CD14-positive monocyte (primary cell): ENCODE data around the gene OPN4. TPM values are rescaled to one million over a fixed set of nuclear protein-coding genes. Genes with fewer than 3 reads are reported as not detected.
A peak's percentile ranks its signal among the peaks of the same experiment; 100 is the strongest.

ENCODE experiments used
- DNase-seq, 3 donors: peaks; one replicate each; pipeline ENCODE4 v3.0.0-alpha.2; 2011 to 2022
- H2AFZ ChIP-seq: 2 replicates; pipeline ENCODE4 v1.6.0; 2012; ENCODE audit warnings: mild to moderate bottlenecking, low read depth, low read length, inconsistent platforms; ENCODE audit not compliant: insufficient read depth, poor library complexity, severe bottlenecking
- H3K27ac ChIP-seq, 2 donors: 1 replicate in 1 of 2; 2 replicates in 1 of 2; pipeline ENCODE4 v1.5.1; 2012 to 2013; ENCODE audit warnings: low read length in 2 of 2, control low read depth in 1 of 2, inconsistent platforms in 1 of 2, low read depth in 1 of 2, mild to moderate bottlenecking in 1 of 2
- H3K27me3 ChIP-seq, 2 donors: one replicate each; pipeline versions ENCODE4 v1.6.0 to v1.6.1; 2011 to 2013; ENCODE audit warnings: low read length in 2 of 2; ENCODE audit not compliant: control insufficient read depth in 2 of 2, insufficient read depth in 2 of 2
- H3K36me3 ChIP-seq, 2 donors: replicated peaks in 1 of 2; 1 replicate in 1 of 2; 2 replicates in 1 of 2; pipeline versions ENCODE4 v1.5.1 to v1.6.1; 2012 to 2013; ENCODE audit warnings: low read length in 2 of 2, control low read depth in 1 of 2, inconsistent platforms in 1 of 2, mild to moderate bottlenecking in 1 of 2; ENCODE audit not compliant: insufficient read depth in 2 of 2, control insufficient read depth in 1 of 2
- H3K4me1 ChIP-seq, 2 donors: 1 replicate in 1 of 2; 2 replicates in 1 of 2; pipeline versions ENCODE4 v1.5.1 to v1.6.1; 2012 to 2013; ENCODE audit warnings: low read length in 2 of 2, control low read depth in 1 of 2, inconsistent platforms in 1 of 2, mild to moderate bottlenecking in 1 of 2, moderate library complexity in 1 of 2; ENCODE audit not compliant: insufficient read depth in 2 of 2, control insufficient read depth in 1 of 2
- H3K4me2 ChIP-seq: replicated peaks from 2 replicates; pipeline ENCODE3; 2012; ENCODE audit warnings: low read length, moderate library complexity, mild to moderate bottlenecking; ENCODE audit not compliant: poor library complexity, severe bottlenecking; ENCODE audit errors: extremely low read depth
- H3K4me3 ChIP-seq, 3 experiments: fragments of 200-600 bp in 1 of 3; sonication (generic) in 1 of 3; replicated peaks in 1 of 3; 1 replicate in 2 of 3; 2 replicates in 1 of 3; pipeline ENCODE4 v1.5.1; 2011 to 2013; ENCODE audit warnings: low read length in 3 of 3, mild to moderate bottlenecking in 3 of 3, control low read depth in 2 of 3, low read depth in 2 of 3, inconsistent platforms in 1 of 3, moderate library complexity in 1 of 3
- H3K79me2 ChIP-seq: 2 replicates; pipeline ENCODE4 v1.6.0; 2012; ENCODE audit warnings: mild to moderate bottlenecking, control low read depth, inconsistent platforms, low read length, moderate library complexity; ENCODE audit not compliant: insufficient read depth
- H3K9ac ChIP-seq: 2 replicates; pipeline ENCODE4 v1.6.0; 2017; ENCODE audit warnings: low read length, mild to moderate bottlenecking; ENCODE audit not compliant: insufficient read depth, poor library complexity, severe bottlenecking
- H3K9me3 ChIP-seq, 2 donors: replicated peaks in 1 of 2; 1 replicate in 1 of 2; 2 replicates in 1 of 2; pipeline versions ENCODE4 v1.5.1 to v1.6.1; 2012 to 2013; ENCODE audit warnings: low read length in 2 of 2, control low read depth in 1 of 2; ENCODE audit not compliant: control insufficient read depth in 1 of 2, insufficient read depth in 1 of 2
- H4K20me1 ChIP-seq: 2 replicates; pipeline ENCODE4 v1.6.0; 2012; ENCODE audit warnings: mild to moderate bottlenecking, low read length, control low read depth, moderate library complexity; ENCODE audit not compliant: insufficient read depth
- H3K27ac Mint-ChIP-seq, 7 donors: one replicate each; pipeline ENCODE4 v1.8.0; 2020; ENCODE audit warnings: mild to moderate bottlenecking in 7 of 7, mixed read lengths in 7 of 7, moderate library complexity in 6 of 7, inconsistent platforms in 2 of 7
- H3K27me3 Mint-ChIP-seq, 3 donors: one replicate each; pipeline ENCODE4 v1.8.0; 2021 to 2022; ENCODE audit warnings: low read depth in 3 of 3, mild to moderate bottlenecking in 3 of 3, mixed read lengths in 3 of 3, moderate library complexity in 3 of 3, inconsistent platforms in 1 of 3
- H3K36me3 Mint-ChIP-seq, 2 donors: one replicate each; pipeline ENCODE4 v1.8.0; 2020; ENCODE audit warnings: mixed read lengths in 2 of 2, inconsistent platforms in 1 of 2, mild to moderate bottlenecking in 1 of 2
- H3K4me1 Mint-ChIP-seq: one replicate; pipeline ENCODE4 v1.8.0; 2020; ENCODE audit warnings: mild to moderate bottlenecking, mixed read lengths
- H3K4me3 Mint-ChIP-seq, 2 donors: one replicate each; pipeline ENCODE4 v1.8.0; 2020; ENCODE audit warnings: mild to moderate bottlenecking in 2 of 2, mixed read lengths in 2 of 2, moderate library complexity in 1 of 2
- H3K9me3 Mint-ChIP-seq, 7 donors: one replicate each; pipeline ENCODE4 v1.8.0; 2020 to 2022; ENCODE audit warnings: mixed read lengths in 7 of 7, mild to moderate bottlenecking in 6 of 7, moderate library complexity in 6 of 7, inconsistent platforms in 2 of 7
- CTCF ChIP-seq: fragments of 200-600 bp; IDR thresholded peaks from one replicate; pipeline ENCODE4 v1.8.0; 2022; ENCODE audit warnings: antibody characterized with exemption, mild to moderate bottlenecking
- WGBS: methylation state at CpG from one replicate; pipeline ENCODE4 v1.1.5; 2013; ENCODE audit warnings: missing lambda C conversion rate; ENCODE audit not compliant: insufficient coverage; 5-methylcytosine and 5-hydroxymethylcytosine counted together
- intact Hi-C, 2 donors: fragments of 100-400 bp; cut with micrococcal nuclease; formaldehyde crosslinking; loops; one replicate each; pipeline versions ENCODE4 v1.15.0 to v1.15.1; 2023
- polyA plus RNA-seq, 3 donors: library from polyadenylated mRNA; depleted of rRNA in 1 of 3; unstranded in 2 of 3; stranded (reverse) in 1 of 3; fragments of 300-500 nt in 2 of 3; fragments of >200 nt in 1 of 3; fragmentation: Illumina TruSeq in 2 of 3; gene quantifications; 1 replicate in 2 of 3; 2 replicates in 1 of 3; pipeline ENCODE4 v1.2.3, GENCODE V29; 2012 to 2021

Gene OPN4
- polyA plus RNA-seq, 3 donors = not detected

DNA sequence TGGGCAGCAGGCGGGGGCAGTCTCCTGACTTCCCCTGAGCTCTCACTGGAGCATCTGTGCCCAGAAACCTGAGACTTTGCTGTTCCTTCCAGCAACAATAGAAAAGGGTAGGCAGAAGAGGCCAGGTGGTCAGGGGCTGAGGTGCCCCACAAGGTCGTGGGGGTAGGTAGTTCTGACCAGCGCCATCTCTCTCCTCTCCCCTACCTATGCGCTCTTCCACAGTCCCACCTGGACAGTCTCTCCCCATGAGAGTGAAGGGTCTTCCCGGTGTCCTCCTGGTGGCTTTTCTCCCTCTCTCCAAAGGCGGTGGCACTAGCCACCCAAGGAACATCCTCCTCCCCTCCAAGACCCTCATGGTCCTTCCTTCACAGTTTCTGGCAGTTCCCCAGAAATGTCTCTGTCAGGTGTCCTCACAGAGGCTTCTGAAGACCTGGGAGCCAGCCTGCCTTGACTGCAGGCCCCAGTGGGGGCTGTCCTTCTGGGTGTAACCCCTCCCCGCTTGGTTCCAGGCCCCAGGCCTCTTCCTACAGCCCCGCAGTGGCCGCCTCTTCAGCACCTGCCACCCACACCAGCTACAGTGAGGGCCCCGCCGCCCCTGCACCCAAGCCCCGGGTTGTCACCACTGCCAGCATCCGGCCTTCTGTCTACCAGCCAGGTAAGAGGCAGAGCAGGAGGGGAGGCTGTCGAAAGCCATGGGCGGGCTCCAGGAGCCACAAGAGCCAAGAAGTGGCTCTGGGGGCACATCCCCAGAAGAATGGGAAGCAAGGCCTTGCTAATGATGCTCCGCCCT is 55.2 kb downstream of the OPN4 start:
- 98% methylated on average over 10 of the region's 16 CpGs for WGBS
- Mint-ChIP-seq H3K4me3 (no peak overlapping the region), H3K27ac (peak overlapping the region in 3 of 7 donors; percentile 2 to 77 (median 42)), H3K9me3 (peaks cover 0 to 5% (median 0%) of the 10 kb centered on the region in 7 donors), H3K4me1 (peaks cover 11% of the 10 kb centered on the region), H3K36me3 (no peaks in the 10 kb centered on the region), H3K27me3 (peaks cover 9 to 16% (median 10%) of the 10 kb centered on the region in 3 donors)
- peaks cover 0 to 7% of the 10 kb centered on the region in 2 donors for H3K27me3 ChIP-seq
- peaks cover 12 to 14% of the 10 kb centered on the region in 2 donors for H3K4me1 ChIP-seq
- H3K27ac ChIP-seq = no peak overlapping the region
- intact Hi-C loops = loop anchor here (5.0 to 10.0 kb wide), 2 partner anchors 188 to 195 kb away; no protein-coding TSS in a partner anchor
- DNase-seq = no peak
- H2AFZ ChIP-seq = no peak overlapping the region
- H3K4me3 ChIP-seq = no peak overlapping the region
- H3K4me2 ChIP-seq = no peak overlapping the region
- TF ChIP-seq CTCF = no peak
- no peaks in the 10 kb centered on the region for H4K20me1 ChIP-seq
- H3K9ac ChIP-seq = no peak overlapping the region
- no peaks in the 10 kb centered on the region for H3K79me2 ChIP-seq
- no peaks in the 10 kb centered on the region for H3K9me3 ChIP-seq
- H3K36me3 ChIP-seq = no peaks in the 10 kb centered on the region

DNA sequence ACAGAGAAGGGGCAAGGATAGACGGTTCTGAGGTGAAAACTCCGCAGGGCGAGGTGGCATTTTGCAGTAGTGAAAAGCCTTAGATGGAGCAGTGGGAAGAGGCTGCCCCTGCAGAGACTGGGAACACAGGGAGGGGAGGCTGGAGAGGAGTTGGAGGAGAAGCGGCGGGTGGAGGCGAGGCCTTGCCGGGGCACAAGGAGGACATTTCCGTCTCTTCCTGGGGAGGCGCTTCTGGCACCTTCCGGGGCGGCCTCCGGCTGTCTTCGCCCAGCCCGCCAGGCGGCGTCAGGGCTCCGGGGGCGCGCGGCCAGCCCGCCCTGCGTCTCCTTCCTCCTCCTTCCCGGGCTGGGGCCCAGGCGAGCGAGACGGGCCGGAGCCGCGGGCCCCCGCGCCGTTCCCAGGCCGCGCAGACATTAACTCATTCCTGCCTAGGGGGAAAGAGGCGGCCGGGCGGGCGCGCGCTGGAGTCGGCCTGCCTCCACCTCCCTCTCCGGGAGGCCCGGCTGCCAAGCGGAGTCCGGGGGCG is 56.7 kb downstream of the OPN4 start:
- H3K79me2 ChIP-seq = no peaks in the 10 kb centered on the region
- intact Hi-C loops = loop anchor here (5.0 to 10.0 kb wide), 2 partner anchors 186 to 194 kb away; no protein-coding TSS in a partner anchor
- peak; percentile 89 for TF ChIP-seq CTCF
- H3K9me3 Mint-ChIP-seq = peaks cover 0 to 5% (median 0%) of the 10 kb centered on the region in 7 donors
- no peaks in the 10 kb centered on the region for H3K9me3 ChIP-seq
- H4K20me1 ChIP-seq = no peaks in the 10 kb centered on the region
- H3K36me3 Mint-ChIP-seq = no peaks in the 10 kb centered on the region
- peak overlapping the region; percentile 76 to 89 for H3K4me3 Mint-ChIP-seq
- WGBS = 6% methylated on average over 44 of the region's 46 CpGs
- DNase-seq = peak; percentile 73 to 78 (median 73)
- peak overlapping the region; percentile 93 for H2AFZ ChIP-seq
- H3K27me3 Mint-ChIP-seq = peaks cover 9 to 18% (median 13%) of the 10 kb centered on the region in 3 donors
- peak overlapping the region in 4 of 7 donors; percentile 15 to 92 (median 59) for H3K27ac Mint-ChIP-seq
- H3K4me3 ChIP-seq = peak overlapping the region; percentile 39 to 88 (median 79)
- H3K27ac ChIP-seq = peak overlapping the region; percentile 18 to 67
- H3K9ac ChIP-seq = peak overlapping the region; percentile 85
- H3K4me2 ChIP-seq = peak overlapping the region; percentile 93
- H3K4me1 ChIP-seq = peaks cover 12 to 14% of the 10 kb centered on the region in 2 donors
- peaks cover 11% of the 10 kb centered on the region for H3K4me1 Mint-ChIP-seq
- H3K36me3 ChIP-seq = no peaks in the 10 kb centered on the region
- H3K27me3 ChIP-seq = peaks cover 0 to 7% of the 10 kb centered on the region in 2 donors
